Liver (tissue), 9 donors: ENCODE results near the gene PAH. TPM values are rescaled to one million over a fixed set of nuclear protein-coding genes. Genes with fewer than 3 reads are reported as not detected.

Experiments
- DNase-seq: peaks from one replicate; pipeline ENCODE4 v3.0.0-alpha.2; 2017; ENCODE audit warnings: low spot score
- H3K27ac ChIP-seq, 2 donors: one replicate each; pipeline ENCODE4 v1.7.0; 2013; ENCODE audit warnings: inconsistent platforms in 2 of 2, low read length in 2 of 2, control low read depth in 1 of 2, low read depth in 1 of 2, mild to moderate bottlenecking in 1 of 2
- H3K27me3 ChIP-seq, 4 donors: one replicate each; pipeline versions ENCODE4 v1.6.1 to v1.7.0; 2013; ENCODE audit warnings: low read length in 3 of 4, inconsistent platforms in 1 of 4, mild to moderate bottlenecking in 1 of 4, moderate library complexity in 1 of 4; ENCODE audit not compliant: control insufficient read depth in 4 of 4, insufficient read depth in 4 of 4
- H3K36me3 ChIP-seq, 4 donors: one replicate each; pipeline versions ENCODE4 v1.6.1 to v1.7.0; 2013; ENCODE audit warnings: low read length in 3 of 4, mild to moderate bottlenecking in 3 of 4, low read depth in 1 of 4, moderate library complexity in 1 of 4; ENCODE audit not compliant: control insufficient read depth in 4 of 4, insufficient read depth in 3 of 4
- H3K4me1 ChIP-seq, 4 donors: one replicate each; pipeline versions ENCODE4 v1.6.1 to v1.7.0; 2013; ENCODE audit warnings: low read length in 3 of 4, mild to moderate bottlenecking in 3 of 4, moderate library complexity in 1 of 4; ENCODE audit not compliant: control insufficient read depth in 4 of 4, insufficient read depth in 4 of 4
- H3K4me3 ChIP-seq, 3 donors: one replicate each; pipeline versions ENCODE4 v1.6.1 to v1.7.0; 2013; ENCODE audit warnings: low read length in 3 of 3, control low read depth in 1 of 3, low read depth in 1 of 3, mild to moderate bottlenecking in 1 of 3
- H3K9ac ChIP-seq, 2 donors: one replicate each; pipeline ENCODE4 v1.7.0; 2013; ENCODE audit warnings: low read length in 2 of 2, mild to moderate bottlenecking in 2 of 2, moderate library complexity in 2 of 2, control low read depth in 1 of 2, low read depth in 1 of 2
- H3K9me3 ChIP-seq, 4 donors: one replicate each; pipeline versions ENCODE4 v1.6.1 to v1.7.0; 2013; ENCODE audit warnings: low read length in 3 of 4; ENCODE audit not compliant: control insufficient read depth in 4 of 4
- FOXA1 ChIP-seq: IDR thresholded peaks from 2 replicates; pipeline ENCODE4 v1.6.1; 2016; ENCODE audit warnings: antibody characterized with exemption
- FOXA2 ChIP-seq: IDR thresholded peaks from 2 replicates; pipeline ENCODE4 v1.6.1; 2016; ENCODE audit warnings: antibody characterized with exemption
- GABPA ChIP-seq, 2 donors: IDR thresholded peaks in 1 of 2; conservative IDR thresholded peaks in 1 of 2; 2 replicates each; pipeline ENCODE4 v1.6.1; 2016; ENCODE audit warnings: antibody characterized with exemption in 2 of 2, mild to moderate bottlenecking in 1 of 2, moderate library complexity in 1 of 2
- HNF4A ChIP-seq, 2 donors: conservative IDR thresholded peaks; 2 replicates each; pipeline ENCODE4 v1.6.1; 2016; ENCODE audit warnings: antibody characterized with exemption in 2 of 2, mild to moderate bottlenecking in 2 of 2
- HNF4G ChIP-seq: IDR thresholded peaks from 2 replicates; pipeline ENCODE4 v1.6.1; 2016; ENCODE audit warnings: antibody characterized with exemption
- JUND ChIP-seq, 2 donors: IDR thresholded peaks; 2 replicates each; pipeline ENCODE4 v1.6.1; 2016; ENCODE audit warnings: antibody characterized with exemption in 2 of 2
- NR2F2 ChIP-seq: IDR thresholded peaks from 2 replicates; pipeline ENCODE4 v1.6.1; 2016; ENCODE audit warnings: antibody characterized with exemption
- RAD21 ChIP-seq, 2 donors: IDR thresholded peaks; 2 replicates each; pipeline ENCODE4 v1.6.1; 2016; ENCODE audit warnings: antibody characterized with exemption in 2 of 2, mild to moderate bottlenecking in 2 of 2
- SP1 ChIP-seq: IDR thresholded peaks from 2 replicates; pipeline ENCODE4 v1.6.1; 2018; ENCODE audit warnings: antibody characterized with exemption, mild to moderate bottlenecking
- TAF1 ChIP-seq: conservative IDR thresholded peaks from 2 replicates; pipeline ENCODE4 v1.6.1; 2016; ENCODE audit warnings: antibody characterized with exemption, mild to moderate bottlenecking
- YY1 ChIP-seq: IDR thresholded peaks from 2 replicates; pipeline ENCODE4 v1.6.1; 2016; ENCODE audit warnings: antibody characterized with exemption, mild to moderate bottlenecking
- WGBS: extraction: QIAGEN DNeasy Blood & Tissue Kit; methylation state at CpG from one replicate; pipeline ENCODE4 v1.1.7; 2013; 5-methylcytosine and 5-hydroxymethylcytosine counted together
- polyA plus RNA-seq, 2 donors: library from polyadenylated mRNA; stranded (reverse) in 1 of 2; unstranded in 1 of 2; fragments of 200-250 nt in 1 of 2; fragments of >200 nt in 1 of 2; fragmentation: Nextera tagmentation in 1 of 2; extraction: Ambion mirVana in 1 of 2; gene quantifications; one replicate each; pipeline versions ENCODE4 v1.2.1 to v1.2.3, GENCODE V29; 2013 to 2015
- total RNA-seq, 2 donors: library from RNA; depleted of rRNA; stranded (reverse); fragments of >200 nt; gene quantifications; one replicate each; pipeline ENCODE4 v1.2.3, GENCODE V29; 2014
- TF ChIP-seq, protein P1 (sequence below): IDR thresholded peaks from 2 replicates; pipeline ENCODE4 v1.6.1; 2016; ENCODE audit warnings: antibody characterized with exemption
- TF ChIP-seq, protein P2 (sequence below): IDR thresholded peaks from 2 replicates; pipeline ENCODE4 v1.6.1; 2016; ENCODE audit warnings: antibody characterized with exemption
- TF ChIP-seq, protein P3 (sequence below): IDR thresholded peaks from 2 replicates; pipeline ENCODE4 v1.6.1; 2016; ENCODE audit warnings: antibody characterized with exemption
- TF ChIP-seq, protein P4 (sequence below): IDR thresholded peaks from 2 replicates; pipeline ENCODE4 v1.6.1; 2016; ENCODE audit warnings: antibody characterized with exemption, mild to moderate bottlenecking
- TF ChIP-seq, protein P5 (sequence below): fragments of 150-350 bp; IDR thresholded peaks from 2 replicates; pipeline ENCODE4 v1.5.1; 2017; ENCODE audit warnings: improper control_type of control experiment, low read depth, low read length; ENCODE audit not compliant: missing input control
- donor health status: healthy.
- donor health status: healthy.
- donor health status: healthy.
- donor health status: healthy.
- donor health status: healthy.

Gene PAH
- total and polyA plus RNA-seq, 4 donors = 327 to 696 (median 568) TPM

DNA sequence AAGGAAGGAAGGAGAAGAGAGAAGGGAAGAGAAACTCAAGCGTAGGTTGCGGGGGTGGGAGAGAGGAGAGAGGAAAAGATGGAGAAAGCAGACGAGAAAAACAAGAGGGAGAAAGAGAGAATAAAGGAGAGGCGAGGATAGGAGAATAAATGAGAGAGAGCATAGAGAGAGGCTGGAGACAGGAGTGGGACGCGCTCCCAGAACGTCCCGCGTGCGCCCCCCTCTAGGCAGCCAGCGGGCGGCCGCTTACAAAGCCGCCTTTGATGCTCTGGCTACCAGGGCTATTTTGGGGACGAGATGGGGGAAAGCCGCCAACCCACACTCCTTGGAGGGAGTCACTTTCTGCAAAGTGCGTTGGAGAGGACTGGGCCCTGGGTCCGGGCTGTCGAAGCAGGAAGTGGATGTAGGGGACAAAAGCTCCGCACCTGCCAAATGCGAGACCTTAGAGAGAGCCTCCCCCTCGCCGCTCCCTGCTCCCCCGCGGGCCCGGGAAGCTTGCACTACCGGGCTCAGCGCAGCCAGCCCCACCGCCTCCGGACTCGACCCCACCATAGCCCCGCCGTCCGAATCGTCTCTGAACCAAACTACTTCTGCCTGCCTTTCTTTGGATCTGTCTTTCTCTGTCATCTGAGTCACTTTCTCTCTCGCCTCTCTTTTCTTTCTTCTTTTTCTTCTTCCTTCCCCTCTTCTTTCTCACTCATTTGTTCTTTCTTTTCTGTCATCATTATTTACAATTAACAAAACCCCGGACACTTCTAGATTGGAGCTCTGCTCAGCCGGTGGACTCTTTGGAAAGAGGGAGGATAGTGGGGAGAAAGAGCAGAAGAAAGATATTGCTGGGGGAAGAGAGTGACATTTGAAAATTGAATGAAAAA lies 48.5 kb upstream of the PAH start:
- H3K27me3 ChIP-seq = peaks cover 7 to 25% (median 15%) of the 10 kb centered on the region in 4 donors
- TF ChIP-seq, protein P1, sequence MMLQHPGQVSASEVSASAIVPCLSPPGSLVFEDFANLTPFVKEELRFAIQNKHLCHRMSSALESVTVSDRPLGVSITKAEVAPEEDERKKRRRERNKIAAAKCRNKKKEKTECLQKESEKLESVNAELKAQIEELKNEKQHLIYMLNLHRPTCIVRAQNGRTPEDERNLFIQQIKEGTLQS = no peak
- TF ChIP-seq RAD21 (IDR thresholded peaks at IDR 0.05) = no peak
- no peak for TF ChIP-seq FOXA2
- no peak for TF ChIP-seq HNF4A (conservative IDR thresholded peaks at IDR 0.05)
- TF ChIP-seq GABPA (IDR thresholded peaks at IDR 0.05 in 1 of 2, conservative IDR thresholded peaks at IDR 0.05 in 1 of 2) = no peak
- TF ChIP-seq, protein P2, sequence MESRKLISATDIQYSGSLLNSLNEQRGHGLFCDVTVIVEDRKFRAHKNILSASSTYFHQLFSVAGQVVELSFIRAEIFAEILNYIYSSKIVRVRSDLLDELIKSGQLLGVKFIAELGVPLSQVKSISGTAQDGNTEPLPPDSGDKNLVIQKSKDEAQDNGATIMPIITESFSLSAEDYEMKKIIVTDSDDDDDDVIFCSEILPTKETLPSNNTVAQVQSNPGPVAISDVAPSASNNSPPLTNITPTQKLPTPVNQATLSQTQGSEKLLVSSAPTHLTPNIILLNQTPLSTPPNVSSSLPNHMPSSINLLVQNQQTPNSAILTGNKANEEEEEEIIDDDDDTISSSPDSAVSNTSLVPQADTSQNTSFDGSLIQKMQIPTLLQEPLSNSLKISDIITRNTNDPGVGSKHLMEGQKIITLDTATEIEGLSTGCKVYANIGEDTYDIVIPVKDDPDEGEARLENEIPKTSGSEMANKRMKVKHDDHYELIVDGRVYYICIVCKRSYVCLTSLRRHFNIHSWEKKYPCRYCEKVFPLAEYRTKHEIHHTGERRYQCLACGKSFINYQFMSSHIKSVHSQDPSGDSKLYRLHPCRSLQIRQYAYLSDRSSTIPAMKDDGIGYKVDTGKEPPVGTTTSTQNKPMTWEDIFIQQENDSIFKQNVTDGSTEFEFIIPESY = no peak
- no peak for TF ChIP-seq HNF4G
- TF ChIP-seq, protein P3, sequence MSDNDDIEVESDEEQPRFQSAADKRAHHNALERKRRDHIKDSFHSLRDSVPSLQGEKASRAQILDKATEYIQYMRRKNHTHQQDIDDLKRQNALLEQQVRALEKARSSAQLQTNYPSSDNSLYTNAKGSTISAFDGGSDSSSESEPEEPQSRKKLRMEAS = no peak
- no peak for TF ChIP-seq JUND (IDR thresholded peaks at IDR 0.05)
- TF ChIP-seq, protein P4, sequence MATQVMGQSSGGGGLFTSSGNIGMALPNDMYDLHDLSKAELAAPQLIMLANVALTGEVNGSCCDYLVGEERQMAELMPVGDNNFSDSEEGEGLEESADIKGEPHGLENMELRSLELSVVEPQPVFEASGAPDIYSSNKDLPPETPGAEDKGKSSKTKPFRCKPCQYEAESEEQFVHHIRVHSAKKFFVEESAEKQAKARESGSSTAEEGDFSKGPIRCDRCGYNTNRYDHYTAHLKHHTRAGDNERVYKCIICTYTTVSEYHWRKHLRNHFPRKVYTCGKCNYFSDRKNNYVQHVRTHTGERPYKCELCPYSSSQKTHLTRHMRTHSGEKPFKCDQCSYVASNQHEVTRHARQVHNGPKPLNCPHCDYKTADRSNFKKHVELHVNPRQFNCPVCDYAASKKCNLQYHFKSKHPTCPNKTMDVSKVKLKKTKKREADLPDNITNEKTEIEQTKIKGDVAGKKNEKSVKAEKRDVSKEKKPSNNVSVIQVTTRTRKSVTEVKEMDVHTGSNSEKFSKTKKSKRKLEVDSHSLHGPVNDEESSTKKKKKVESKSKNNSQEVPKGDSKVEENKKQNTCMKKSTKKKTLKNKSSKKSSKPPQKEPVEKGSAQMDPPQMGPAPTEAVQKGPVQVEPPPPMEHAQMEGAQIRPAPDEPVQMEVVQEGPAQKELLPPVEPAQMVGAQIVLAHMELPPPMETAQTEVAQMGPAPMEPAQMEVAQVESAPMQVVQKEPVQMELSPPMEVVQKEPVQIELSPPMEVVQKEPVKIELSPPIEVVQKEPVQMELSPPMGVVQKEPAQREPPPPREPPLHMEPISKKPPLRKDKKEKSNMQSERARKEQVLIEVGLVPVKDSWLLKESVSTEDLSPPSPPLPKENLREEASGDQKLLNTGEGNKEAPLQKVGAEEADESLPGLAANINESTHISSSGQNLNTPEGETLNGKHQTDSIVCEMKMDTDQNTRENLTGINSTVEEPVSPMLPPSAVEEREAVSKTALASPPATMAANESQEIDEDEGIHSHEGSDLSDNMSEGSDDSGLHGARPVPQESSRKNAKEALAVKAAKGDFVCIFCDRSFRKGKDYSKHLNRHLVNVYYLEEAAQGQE = no peak
- no peak for TF ChIP-seq YY1
- no peak for TF ChIP-seq NR2F2
- TF ChIP-seq FOXA1 = no peak
- no peak for TF ChIP-seq TAF1
- TF ChIP-seq, protein P5, sequence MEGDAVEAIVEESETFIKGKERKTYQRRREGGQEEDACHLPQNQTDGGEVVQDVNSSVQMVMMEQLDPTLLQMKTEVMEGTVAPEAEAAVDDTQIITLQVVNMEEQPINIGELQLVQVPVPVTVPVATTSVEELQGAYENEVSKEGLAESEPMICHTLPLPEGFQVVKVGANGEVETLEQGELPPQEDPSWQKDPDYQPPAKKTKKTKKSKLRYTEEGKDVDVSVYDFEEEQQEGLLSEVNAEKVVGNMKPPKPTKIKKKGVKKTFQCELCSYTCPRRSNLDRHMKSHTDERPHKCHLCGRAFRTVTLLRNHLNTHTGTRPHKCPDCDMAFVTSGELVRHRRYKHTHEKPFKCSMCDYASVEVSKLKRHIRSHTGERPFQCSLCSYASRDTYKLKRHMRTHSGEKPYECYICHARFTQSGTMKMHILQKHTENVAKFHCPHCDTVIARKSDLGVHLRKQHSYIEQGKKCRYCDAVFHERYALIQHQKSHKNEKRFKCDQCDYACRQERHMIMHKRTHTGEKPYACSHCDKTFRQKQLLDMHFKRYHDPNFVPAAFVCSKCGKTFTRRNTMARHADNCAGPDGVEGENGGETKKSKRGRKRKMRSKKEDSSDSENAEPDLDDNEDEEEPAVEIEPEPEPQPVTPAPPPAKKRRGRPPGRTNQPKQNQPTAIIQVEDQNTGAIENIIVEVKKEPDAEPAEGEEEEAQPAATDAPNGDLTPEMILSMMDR = no peak
- TF ChIP-seq SP1 = no peak
- WGBS = 6% methylated on average over 38 of the region's 38 CpGs

More for the DNA sequence above, 48.5 kb upstream of the PAH start:
- no peak overlapping the region for H3K9ac ChIP-seq
- H3K4me3 ChIP-seq = no peak overlapping the region
- no peak overlapping the region for H3K27ac ChIP-seq
- peaks cover 7 to 27% (median 14%) of the 10 kb centered on the region in 4 donors for H3K9me3 ChIP-seq
- H3K4me1 ChIP-seq = peaks cover 5 to 19% (median 14%) of the 10 kb centered on the region in 4 donors
- DNase-seq = no peak
- no peaks in the 10 kb centered on the region for H3K36me3 ChIP-seq
